H1 (cell line): ENCODE data around the gene LSM14B. TPM values are rescaled to one million over a fixed set of nuclear protein-coding genes. Genes with fewer than 3 reads are reported as not detected.

Experiments
- KDM4A ChIP-seq: IDR thresholded peaks from one replicate; pipeline ENCODE4 v1.7.1; 2012; ENCODE audit warnings: low read depth, mild to moderate bottlenecking, moderate library complexity, low read length, inconsistent platforms; ENCODE audit not compliant: severe bottlenecking
- NANOG ChIP-seq: IDR thresholded peaks from 2 replicates; pipeline ENCODE4 v1.6.1; 2011; ENCODE audit warnings: low read length, low read depth, mild to moderate bottlenecking, inconsistent platforms; ENCODE audit not compliant: insufficient read depth, poor library complexity, severe bottlenecking
- TEAD4 ChIP-seq: IDR thresholded peaks from 2 replicates; pipeline ENCODE4 v1.6.1; 2012; ENCODE audit warnings: low read depth, low read length, inconsistent platforms, mixed read lengths
- polyA plus RNA-seq, 7 experiments: library from polyadenylated mRNA; depleted of rRNA in 3 of 7; stranded (reverse) in 5 of 7; unstranded in 2 of 7; fragments of >200 nt in 5 of 7; fragments of 200-250 nt in 2 of 7; gene quantifications; 1 replicate in 5 of 7; 2 replicates in 1 of 7; 4 replicates in 1 of 7; pipeline versions ENCODE4 v1.2.1 to v1.2.3, GENCODE V29; 2011 to 2013; ENCODE audit warnings: missing spikeins in 2 of 7, mixed read lengths in 2 of 7
- total RNA-seq: library from RNA; stranded (reverse); fragmentation: NEBNext Ultra II Directional; extraction: Animal tissue kit (Norgen Biotek cat#: 25700); gene quantifications from 2 replicates; pipeline ENCODE4 v1.2.1, GENCODE V29; 2021

The LSM14B gene
- total and polyA plus RNA-seq, 2 of the 8 experiments (the other 6 are each of a cell fraction or from before 2014, with no cell fraction given), result 58.3 to 65.6 TPM

DNA sequence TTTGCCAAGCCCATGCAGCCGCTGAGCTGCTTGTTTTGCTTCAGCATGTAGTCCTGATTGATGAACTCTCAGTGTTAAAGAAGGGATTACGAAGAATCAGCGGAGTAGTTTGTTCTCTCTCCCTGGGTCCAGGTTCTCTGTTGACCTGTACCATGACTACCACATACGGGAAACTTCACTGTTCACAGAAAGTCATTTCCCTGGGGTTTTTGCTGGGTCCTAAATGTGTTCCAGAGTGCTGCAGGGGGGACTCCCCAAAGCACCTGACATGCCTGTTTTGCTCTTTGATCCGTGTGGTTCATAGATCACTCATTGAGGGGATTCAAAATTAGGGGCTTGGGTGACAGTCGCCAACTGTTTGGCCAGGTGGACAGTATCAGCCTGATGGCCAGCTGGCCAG is 5.5 kb downstream of the LSM14B start (continued):
- no peak for TF ChIP-seq TEAD4
- TF ChIP-seq NANOG, result no peak
- TF ChIP-seq KDM4A, result no peak
